Amygdala (tissue), 56 donors: ENCODE measurements around the gene TMEM186.
"Not testable (repeated sequence)": the region's sequence is repeated elsewhere in the genome, so short reads cannot be mapped to it uniquely, and the experiment has no call there.

Experiments
- DNase-seq, 56 donors: peaks; one replicate each; lab custom pipeline; 2025; lab: John Stamatoyannopoulos, UW

The TMEM186 gene

GRCh38 chr16:8797364-8798173, at the start of gene TMEM186, which contains the start of gene PMM2:
TMEM186 (minus strand) TSS chr16:8797639; CDS start chr16:8797614, 25 bp downstream.
PMM2 (plus strand) TSS chr16:8797839; CDS start chr16:8797883, 44 bp downstream.
- peak; percentile 86 to 99 (median 96) for DNase-seq

- DNase-seq, result no peak
Measured at GRCh38 chr16:8847145-8847544, 49.7 kb upstream of the TMEM186 start.

DNA sequence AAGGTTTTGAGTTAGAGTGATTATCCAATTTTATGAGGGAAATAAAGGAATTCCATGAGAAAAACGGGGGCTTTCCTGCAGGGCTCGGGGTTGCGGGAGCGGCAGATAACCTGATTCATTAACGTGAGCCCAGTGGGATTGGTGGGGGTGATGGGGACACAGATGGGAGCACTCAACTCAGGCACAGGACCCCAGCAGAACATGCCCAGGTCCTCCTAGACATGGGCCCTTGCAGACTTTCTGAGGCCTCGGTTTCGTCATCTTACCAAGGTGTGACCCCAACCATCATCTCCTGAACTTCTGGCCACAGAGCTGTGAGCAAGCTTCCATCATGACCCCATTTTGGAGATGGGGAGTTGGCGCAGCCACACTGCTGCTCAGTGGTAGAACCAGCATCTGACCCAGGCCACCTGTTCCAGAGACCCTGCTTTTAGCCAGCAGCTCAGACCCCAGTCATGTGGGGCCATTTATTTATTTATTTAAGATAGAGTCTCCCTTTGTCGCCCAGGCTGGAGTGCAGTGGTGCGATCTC, 49.0 kb upstream of the TMEM186 start:
- DNase-seq, result no peak

DNA sequence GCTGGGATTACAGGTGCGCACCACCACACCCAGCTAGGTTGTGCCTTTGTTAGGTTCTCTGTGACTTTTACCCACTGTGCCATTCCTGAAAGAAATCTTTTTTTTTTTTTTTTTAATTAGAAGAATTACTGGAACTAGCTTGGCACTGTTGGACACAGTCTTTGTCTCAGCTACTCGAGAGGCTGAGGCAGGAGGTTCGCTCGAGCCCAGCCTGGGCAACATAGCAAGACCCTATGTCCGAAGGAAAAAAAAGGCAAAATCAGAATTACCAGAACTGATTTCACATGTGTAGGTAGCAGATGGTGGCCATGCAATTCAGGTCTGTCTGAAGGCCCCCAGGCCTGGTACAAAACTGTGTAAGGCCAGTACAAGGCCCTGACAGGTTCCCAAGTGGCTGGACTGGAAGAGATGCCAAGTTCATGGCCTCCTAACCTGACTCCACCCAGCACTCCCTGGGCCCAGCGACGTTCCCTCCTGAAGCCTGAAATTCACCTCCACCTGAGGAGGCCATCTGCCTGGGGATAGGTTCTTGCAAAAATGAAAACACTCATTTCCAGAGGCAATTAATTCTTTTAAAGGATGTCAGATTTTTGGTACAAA, 48.4 kb upstream of the TMEM186 start:
- DNase-seq, result no peak

GRCh38 chr16:8843296-8843695, 45.9 kb upstream of the TMEM186 start:
- not testable (repeated sequence) for DNase-seq

GRCh38 chr16:8842016-8842415, 44.6 kb upstream of the TMEM186 start:
- DNase-seq, result not testable (repeated sequence)

GRCh38 chr16:8837594-8837993, 40.2 kb upstream of the TMEM186 start:
- not testable (repeated sequence) for DNase-seq

GRCh38 chr16:8836797-8837196, 39.4 kb upstream of the TMEM186 start:
- not testable (repeated sequence) for DNase-seq

DNA sequence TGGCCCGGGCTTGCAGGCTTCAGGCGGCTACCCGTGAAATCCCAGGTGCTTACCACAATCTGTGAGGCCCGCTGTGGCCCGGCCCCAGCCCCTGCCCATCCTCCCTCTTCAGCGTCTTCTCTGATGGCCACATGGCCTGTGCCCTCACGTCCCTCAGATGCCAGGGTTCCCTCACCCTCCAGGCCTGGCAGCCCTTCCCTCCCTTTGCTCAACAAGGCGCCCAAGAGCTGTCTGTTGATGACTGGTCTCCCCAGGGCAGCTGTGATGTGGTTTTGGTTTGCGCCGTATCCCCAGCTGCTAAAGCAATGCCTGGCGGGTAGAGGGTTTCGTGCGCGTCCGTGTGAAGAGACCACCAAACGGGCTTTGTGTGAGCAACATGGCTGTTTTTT, 35.3 kb upstream of the TMEM186 start:
- DNase-seq, result no peak

GRCh38 chr16:8831871-8832716, 34.7 kb upstream of the TMEM186 start:
- no peak for DNase-seq

GRCh38 chr16:8831450-8831849, 34.0 kb upstream of the TMEM186 start:
- no peak for DNase-seq

DNA sequence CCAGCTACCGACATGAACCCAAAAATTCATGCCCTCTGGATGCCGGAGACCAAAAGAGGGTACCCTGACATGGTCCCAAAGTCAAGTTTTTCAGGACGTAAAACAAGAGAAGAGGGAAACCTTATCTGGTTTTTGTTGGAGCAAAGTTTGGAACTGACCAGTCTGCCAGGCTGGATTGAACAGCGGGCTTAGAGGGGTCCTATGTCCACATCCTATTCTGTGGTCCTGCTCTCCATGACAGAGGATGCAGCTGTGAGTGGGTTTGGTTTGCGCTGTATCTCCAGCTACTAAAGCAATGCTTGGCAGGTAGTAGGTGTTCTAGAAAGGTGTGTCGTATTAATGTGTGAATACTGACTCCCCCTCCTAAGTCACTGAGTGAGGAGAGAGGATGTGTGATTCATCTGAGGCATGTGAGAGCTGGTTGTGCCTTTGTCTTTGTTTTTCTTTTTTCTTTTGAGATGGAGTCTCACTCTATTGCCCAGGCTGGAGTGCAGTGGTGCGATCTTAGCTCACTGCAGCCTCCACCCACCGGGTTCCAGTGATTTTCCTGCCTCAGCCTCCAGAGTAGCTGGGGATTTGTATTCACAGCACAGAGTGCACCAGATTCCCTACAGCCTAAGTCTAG, 31.2 kb upstream of the TMEM186 start:
- no peak for DNase-seq

DNA sequence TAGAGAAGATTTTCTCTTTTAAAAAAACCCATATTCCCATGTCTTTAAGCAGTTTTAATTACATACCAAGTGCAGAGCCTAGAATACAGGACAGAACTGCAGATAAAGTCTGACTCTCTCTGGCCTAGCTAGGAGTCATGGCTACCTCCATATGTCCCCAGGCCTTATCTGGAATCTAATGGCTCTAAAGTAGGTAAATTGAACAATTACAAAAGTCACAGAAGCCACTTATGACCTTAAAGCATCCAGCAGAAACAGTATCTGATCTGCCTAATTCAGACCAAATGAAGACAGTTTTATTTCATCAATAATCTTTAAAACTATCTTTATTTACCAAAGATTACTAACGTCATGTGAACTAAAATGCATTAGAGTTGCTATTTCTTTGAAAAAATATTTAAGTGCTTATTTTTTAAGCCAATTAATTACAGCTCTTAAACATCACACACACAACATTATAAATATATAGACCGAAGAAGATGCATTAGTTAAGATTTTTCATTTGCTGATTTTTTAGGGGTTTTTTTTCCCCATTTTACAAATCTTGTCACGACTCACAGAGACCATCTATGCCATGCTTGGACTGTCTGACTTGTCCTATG, 28.9 kb upstream of the TMEM186 start:
- no peak for DNase-seq

- DNase-seq, result no peak
Measured at GRCh38 chr16:8822403-8822802, 25.0 kb upstream of the TMEM186 start.

- no peak for DNase-seq
Measured at GRCh38 chr16:8819411-8820034, 22.1 kb upstream of the TMEM186 start.

DNA sequence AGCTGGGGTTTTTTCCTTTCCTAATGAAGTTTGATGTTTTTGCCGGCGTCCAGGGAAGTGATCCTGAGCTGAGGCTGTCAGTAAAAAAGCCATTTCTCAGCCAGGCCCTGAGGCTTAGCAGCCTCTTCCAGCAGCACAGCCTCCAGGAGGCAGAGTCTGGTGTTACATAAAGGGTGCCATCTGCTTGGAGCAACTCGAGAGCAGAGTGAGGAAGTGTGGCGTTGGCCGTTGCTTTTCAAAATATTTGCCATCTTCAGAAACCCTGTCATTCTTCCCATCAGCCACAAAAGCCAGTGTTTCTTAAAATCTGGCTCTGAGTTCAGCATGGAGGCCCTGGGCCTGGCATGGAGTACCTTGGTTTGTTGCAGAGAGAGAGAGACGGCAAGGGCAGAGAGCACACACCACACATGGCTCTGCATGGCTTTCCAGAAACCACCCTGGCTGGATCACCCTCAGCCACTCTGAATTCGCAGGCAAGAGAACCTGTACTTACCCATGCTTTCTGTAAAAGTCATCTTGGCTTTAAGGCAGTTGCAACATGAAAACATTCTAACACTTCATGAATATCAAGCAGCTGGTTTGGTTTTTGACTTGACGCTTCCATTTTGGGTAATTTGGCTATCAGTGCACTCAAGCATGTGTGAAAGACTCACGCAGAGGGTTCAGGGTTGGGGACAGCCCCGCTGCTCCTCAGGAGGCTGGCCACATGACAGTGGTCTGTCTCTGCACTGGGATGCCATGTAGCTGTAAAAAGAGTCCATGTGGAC, 21.2 kb upstream of the TMEM186 start:
- DNase-seq, result no peak

DNA sequence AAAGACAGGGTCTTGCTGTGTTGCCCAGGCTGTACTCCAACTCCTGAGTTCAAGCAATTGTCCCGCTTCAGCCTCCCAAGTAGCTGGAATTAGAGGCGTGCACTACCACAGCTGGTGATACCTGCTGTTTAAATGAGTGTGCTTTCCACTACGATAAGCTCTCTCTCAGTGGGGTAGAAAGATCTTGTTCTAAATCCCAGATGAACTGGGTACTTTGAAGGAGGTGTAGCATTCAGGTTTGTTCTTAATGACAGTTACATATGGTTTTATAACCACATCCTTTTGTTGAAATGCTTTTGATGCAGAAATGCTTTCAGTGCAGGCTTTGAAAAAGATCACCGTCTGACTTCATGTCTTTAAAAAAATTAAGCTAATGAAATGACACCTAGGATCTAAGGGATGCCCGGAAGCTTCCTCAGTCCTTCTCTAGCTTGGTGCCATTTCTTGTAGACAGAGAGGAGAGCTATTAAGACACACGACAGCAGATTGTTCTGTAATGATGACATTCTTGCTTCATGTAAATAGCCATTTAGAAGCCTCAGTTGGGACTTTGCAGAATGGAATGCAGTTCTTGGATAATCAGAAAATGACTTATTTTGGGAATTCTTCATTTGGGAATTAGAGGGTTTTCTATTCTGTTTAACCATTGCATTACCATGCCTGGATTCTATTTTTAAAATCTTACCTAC, 19.7 kb upstream of the TMEM186 start:
- no peak for DNase-seq
